Measurements from ENCODE around the gene APOA4.

- no peak for TF ChIP-seq CTCF (IDR thresholded peaks at IDR 0.05; ENCODE audit: insufficient read depth, low read length, poor library complexity, severe bottlenecking)
- TF ChIP-seq EZH2phosphoT487 (conservative IDR thresholded peaks at IDR 0.05; ENCODE audit: low read length): no peak
Measured at GRCh38 chr11:116822575-116822974, 529 bp downstream of the APOA4 start.
